GM23338 (cell line): ENCODE measurements around the gene BIRC7.

Source experiments
- CTCF ChIP-seq, 2 experiments: fragments of 200-600 bp in 1 of 2; sonication (generic) in 1 of 2; conservative IDR thresholded peaks; 2 replicates each; pipeline versions ENCODE4 v1.5.1 to v1.6.1; 2016 to 2017; ENCODE audit warnings: antibody characterized with exemption in 2 of 2, low read depth in 2 of 2, mild to moderate bottlenecking in 2 of 2, moderate library complexity in 1 of 2
- EZH2 ChIP-seq: fragments of 200-600 bp; sonication (generic); IDR thresholded peaks from one replicate; pipeline ENCODE4 v1.8.0; 2017; ENCODE audit warnings: antibody characterized with exemption, mild to moderate bottlenecking, low read depth; ENCODE audit not compliant: unreplicated experiment

DNA sequence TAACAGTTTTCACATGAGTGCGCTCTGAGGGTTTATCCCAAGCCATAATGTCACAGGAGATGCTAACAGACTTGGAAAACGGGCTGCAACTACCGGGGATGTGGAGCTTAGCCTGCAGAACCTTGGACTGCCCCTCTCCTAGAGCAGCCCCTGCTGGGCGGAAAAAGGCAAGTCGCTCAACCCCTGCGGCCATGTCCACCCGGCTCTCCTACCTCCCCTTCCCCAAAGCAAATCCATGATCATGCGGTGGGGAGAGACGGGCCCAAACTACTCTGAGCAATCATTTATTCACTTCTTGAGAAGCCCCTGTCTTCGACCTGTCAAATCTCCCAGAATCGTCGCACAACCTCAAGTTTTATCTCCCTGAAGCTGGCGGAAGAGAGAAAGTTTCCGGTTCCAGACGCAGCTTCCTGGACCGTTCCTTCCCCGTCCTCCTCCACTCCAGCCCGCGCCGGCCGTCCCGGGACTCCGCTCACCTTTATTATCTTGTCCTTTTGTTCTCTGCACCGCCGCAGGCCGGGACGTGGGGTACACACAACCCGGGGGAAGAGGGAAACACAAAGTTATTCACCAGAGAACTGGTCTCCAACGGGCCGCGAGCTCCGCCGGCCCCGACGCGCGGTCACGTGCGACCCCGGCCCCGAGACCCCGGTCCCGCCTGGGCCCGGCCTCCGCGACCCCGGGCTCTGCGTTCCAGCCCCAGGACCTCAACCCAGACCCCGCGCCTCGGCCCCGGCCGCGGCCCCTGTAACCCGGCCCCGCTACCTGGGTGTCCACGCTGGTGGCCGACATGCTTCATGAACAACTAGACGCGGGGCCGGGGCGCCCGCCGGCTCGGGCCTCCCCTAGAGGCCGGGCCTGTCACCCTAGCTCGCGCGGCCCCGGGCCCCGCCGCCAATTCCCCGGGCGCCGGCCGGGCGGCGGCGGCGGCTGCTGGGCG lies 20.3 kb upstream of the BIRC7 start:
- TF ChIP-seq CTCF (conservative IDR thresholded peaks at IDR 0.05; ENCODE audit: low read depth in 2 of 2) (peak; percentile 46 to 47), EZH2 (no peak)
